K562 (cell line): ENCODE results near the gene RAB5B. TPM values are rescaled to one million over a fixed set of nuclear protein-coding genes. Genes with fewer than 3 reads are reported as not detected.

Source experiments
- CXXC5 ChIP-seq: fragments of 250-450 bp; sonication (Bioruptor Pico); IDR thresholded peaks from 2 replicates; pipeline ENCODE4 v1.8.0; 2022; ENCODE audit warnings: inconsistent platforms, mild to moderate bottlenecking, moderate library complexity
- DPF2 ChIP-seq: fragments of 450-650 bp; IDR thresholded peaks from 2 replicates; pipeline ENCODE4 v1.6.1; 2016
- E2F5 ChIP-seq: sonication (generic); formaldehyde crosslinking; IDR thresholded peaks from 2 replicates; pipeline ENCODE4 v1.8.0; 2022; ENCODE audit warnings: mild to moderate bottlenecking, missing genetic modification reagents
- GATA2 ChIP-seq: sonication (generic); formaldehyde crosslinking; IDR thresholded peaks from 2 replicates; pipeline ENCODE4 v1.4.0; 2020; ENCODE audit warnings: mild to moderate bottlenecking, missing genetic modification reagents
- GATAD2A ChIP-seq: fragments of 450-650 bp; IDR thresholded peaks from 2 replicates; pipeline ENCODE4 v1.6.1; 2017
- KHSRP ChIP-seq: fragments of 450-650 bp; IDR thresholded peaks from 2 replicates; pipeline ENCODE4 v1.6.1; 2017
- MAZ ChIP-seq, 2 experiments: fragments of 450-650 bp in 1 of 2; sonication (generic) in 1 of 2; formaldehyde crosslinking; IDR thresholded peaks in 1 of 2; conservative IDR thresholded peaks in 1 of 2; 2 replicates each; pipeline versions ENCODE4 v1.4.0 to v1.5.0; 2020; ENCODE audit warnings: mild to moderate bottlenecking in 1 of 2, missing genetic modification reagents in 1 of 2
- MLLT1 ChIP-seq, 2 experiments: fragments of 450-650 bp; IDR thresholded peaks; 2 replicates each; pipeline ENCODE4 v1.6.1; 2016
- NBN ChIP-seq: fragments of 450-650 bp; IDR thresholded peaks from 2 replicates; pipeline ENCODE4 v1.6.1; 2016; ENCODE audit warnings: low read depth, mild to moderate bottlenecking
- NFE2L1 ChIP-seq: fragments of 450-650 bp; IDR thresholded peaks from 2 replicates; pipeline ENCODE4 v1.6.1; 2016; ENCODE audit warnings: missing genetic modification characterization, low read depth, mild to moderate bottlenecking, missing compliant biosample characterization, moderate library complexity, borderline replicate concordance
- POLR2AphosphoS2 ChIP-seq: IDR thresholded peaks from 2 replicates; pipeline ENCODE4 v1.6.1; 2012; ENCODE audit warnings: low read length, improper control_type of control experiment
- POLR3G ChIP-seq: IDR thresholded peaks from 2 replicates; pipeline ENCODE4 v1.6.1; 2011; ENCODE audit not compliant: insufficient read length, insufficient replicate concordance; ENCODE audit errors: extremely low read depth
- SAP30 ChIP-seq: fragments of 200-600 bp; sonication (generic); IDR thresholded peaks from 2 replicates; pipeline ENCODE4 v1.6.1; 2012; ENCODE audit warnings: borderline replicate concordance, low read depth, mild to moderate bottlenecking, moderate library complexity, low read length, control low read depth, inconsistent platforms; ENCODE audit not compliant: insufficient read depth, poor library complexity, severe bottlenecking
- SETDB1 ChIP-seq: IDR thresholded peaks from one replicate; pipeline ENCODE4 v1.6.1; 2012; ENCODE audit warnings: low read length, control low read depth, inconsistent platforms
- SMC3 ChIP-seq: conservative IDR thresholded peaks from 2 replicates; pipeline ENCODE4 v1.6.1; 2011; ENCODE audit warnings: low read depth, low read length, improper control_type of control experiment; ENCODE audit not compliant: insufficient read depth
- TOE1 ChIP-seq, 2 experiments: fragments of 450-650 bp in 1 of 2; sonication (generic) in 1 of 2; formaldehyde crosslinking in 1 of 2; IDR thresholded peaks; 2 replicates each; pipeline versions ENCODE4 v1.7.1 to v1.8.0; 2016 to 2022; ENCODE audit warnings: borderline replicate concordance in 2 of 2, mild to moderate bottlenecking in 2 of 2, antibody characterized with exemption in 1 of 2, inconsistent platforms in 1 of 2, low read depth in 1 of 2, missing genetic modification reagents in 1 of 2, moderate library complexity in 1 of 2
- U2AF1 ChIP-seq: fragments of 200-400 bp; formaldehyde crosslinking; optimal IDR thresholded peaks from 2 replicates; pipeline ENCODE3; 2017; ENCODE audit warnings: mild to moderate bottlenecking, low read depth, low read length, moderate library complexity
- USF1 ChIP-seq: sonication (generic); formaldehyde crosslinking; IDR thresholded peaks from 2 replicates; pipeline ENCODE4 v1.9.0; 2022; ENCODE audit warnings: mild to moderate bottlenecking, missing genetic modification reagents
- ZKSCAN3 ChIP-seq: fragments of 250-450 bp; sonication (Bioruptor Pico); IDR thresholded peaks from 2 replicates; pipeline ENCODE4 v1.4.0; 2020
- ZNF217 ChIP-seq: sonication (generic); formaldehyde crosslinking; IDR thresholded peaks from 2 replicates; pipeline ENCODE4 v1.8.0; 2022; ENCODE audit warnings: mild to moderate bottlenecking, missing genetic modification reagents
- ZNF280B ChIP-seq: fragments of 250-450 bp; sonication (Bioruptor Pico); IDR thresholded peaks from 2 replicates; pipeline ENCODE4 v1.5.1; 2021; ENCODE audit warnings: mild to moderate bottlenecking
- ZNF324 ChIP-seq: fragments of 250-450 bp; sonication (Bioruptor Pico); IDR thresholded peaks from 2 replicates; pipeline ENCODE4 v1.4.0; 2020; ENCODE audit warnings: mild to moderate bottlenecking
- ZNF589 ChIP-seq: fragments of 200-800 bp; sonication (Bioruptor generic); IDR thresholded peaks from 2 replicates; pipeline ENCODE4 v1.6.1; 2016; ENCODE audit warnings: low read depth, missing genetic modification characterization, missing compliant biosample characterization
- ZNF77 ChIP-seq: fragments of 250-450 bp; sonication (Bioruptor Pico); IDR thresholded peaks from 2 replicates; pipeline ENCODE4 v1.5.0; 2020
- ZNF778 ChIP-seq: fragments of 450-650 bp; formaldehyde crosslinking; IDR thresholded peaks from 2 replicates; pipeline ENCODE4 v1.4.0; 2020; ENCODE audit warnings: mild to moderate bottlenecking, moderate library complexity
- polyA plus RNA-seq, 8 experiments: library from polyadenylated mRNA; depleted of rRNA in 4 of 8; stranded (reverse) in 5 of 8; unstranded in 3 of 8; fragments of >200 nt; fragmentation: Nextera tagmentation in 2 of 8; fragmentation: Illumina TruSeq in 1 of 8; extraction: Ambion mirVana in 2 of 8; extraction: Trizol in 1 of 8; gene quantifications; 2 replicates each; pipeline versions ENCODE4 v1.2.1 to v1.2.3, GENCODE V29; 2011 to 2014; ENCODE audit warnings: inconsistent platforms in 1 of 8, missing spikeins in 1 of 8
- total RNA-seq, 7 experiments: library from RNA; depleted of rRNA in 6 of 7; stranded (reverse); fragments of >200 nt in 6 of 7; fragmentation: Illumina TruSeq in 2 of 7; extraction: Trizol in 2 of 7; gene quantifications; 2 replicates each; pipeline versions ENCODE4 v1.2.1 to v1.2.3, GENCODE V29; 2011 to 2021; ENCODE audit warnings: low replicate concordance in 1 of 7

Gene RAB5B
- total and polyA plus RNA-seq, 9 of the 15 experiments (the other 6 are each of a cell fraction or from before 2014, with no cell fraction given) = 6.8 to 73.8 (median 25.2) TPM

- TF ChIP-seq MLLT1 (IDR thresholded peaks at IDR 0.05) (0 out of 4 replicates have a peak, but pooled peaks of 1 of the 2 experiments have one; percentile 19), TOE1 (IDR thresholded peaks at IDR 0.05; ENCODE audit: borderline replicate concordance) (no peak), TOE1 (CRISPR knock-in tag; IDR thresholded peaks at IDR 0.05; ENCODE audit: borderline replicate concordance, low read depth) (no peak), E2F5 (CRISPR knock-in tag) (no peak), ZNF324 (CRISPR knock-in tag) (no peak), ZNF589 (no peak), POLR3G (no peak), CXXC5 (no peak), ZNF217 (CRISPR knock-in tag) (no peak), ZKSCAN3 (no peak), MAZ (CRISPR knock-in tag; conservative IDR thresholded peaks at IDR 0.05 in 1 of 2, IDR thresholded peaks at IDR 0.05 in 1 of 2) (peak in 1 of 2 experiments; percentile 52; a peak in 1 of 4 replicates), ZNF280B (CRISPR knock-in tag) (no peak), GATA2 (no peak), SAP30 (no peak), NBN (no peak), U2AF1 (no peak), GATAD2A (no peak), DPF2 (no peak), USF1 (CRISPR knock-in tag) (peak; percentile 43), SETDB1 (no peak), NFE2L1 (tag) (no peak), POLR2AphosphoS2 (no peak; the same call in 1 of the 2 replicates), ZNF778 (no peak), KHSRP (no peak), SMC3 (no peak), ZNF77 (CRISPR knock-in tag) (no peak)
These were observed 23.0 kb downstream of the RAB5B start, which contains the start of gene SUOX (continued) for GRCh38 chr12:55996715-55997534.
